ENCODE data around the gene ACTR1B.
"Not testable (repeated sequence)": the region's sequence is repeated elsewhere in the genome, so short reads cannot be mapped to it uniquely, and the experiment has no call there.

ACTR1B gene

GRCh38 chr2:97659256-97660043 is 4.4 kb downstream of the ACTR1B start:
- DNase-seq (ENCODE audit: low read depth in 2 of 2, low spot score in 1 of 2), result no peak

GRCh38 chr2:97658691-97659157 is 5.1 kb downstream of the ACTR1B start:
- no peak for DNase-seq (ENCODE audit: low read depth in 2 of 2, low spot score in 1 of 2)

- no peak for DNase-seq (ENCODE audit: low read depth in 2 of 2, low spot score in 1 of 2)
Observed at GRCh38 chr2:97657986-97658690, 5.7 kb downstream of the ACTR1B start.

GRCh38 chr2:97656905-97657587 is 6.8 kb downstream of the ACTR1B start:
- DNase-seq (ENCODE audit: low read depth in 2 of 2, low spot score in 1 of 2), result no peak

GRCh38 chr2:97656129-97656755 is 7.6 kb downstream of the ACTR1B start:
- DNase-seq (ENCODE audit: low read depth in 2 of 2, low spot score in 1 of 2), result no peak

GRCh38 chr2:97654791-97655190 is 9.1 kb downstream of the ACTR1B start:
- DNase-seq (ENCODE audit: low read depth in 2 of 2, low spot score in 1 of 2), result no peak

- no peak for DNase-seq (ENCODE audit: low read depth in 2 of 2, low spot score in 1 of 2)
Observed at GRCh38 chr2:97654309-97654708, 9.5 kb downstream of the ACTR1B start.

GRCh38 chr2:97653874-97654273 is 10.0 kb downstream of the ACTR1B start:
- DNase-seq (ENCODE audit: low read depth in 2 of 2, low spot score in 1 of 2), result no peak

GRCh38 chr2:97653473-97653872 is 10.4 kb downstream of the ACTR1B start:
- no peak for DNase-seq (ENCODE audit: low read depth in 2 of 2, low spot score in 1 of 2)

- no peak for DNase-seq (ENCODE audit: low read depth in 2 of 2, low spot score in 1 of 2)
Observed at GRCh38 chr2:97651114-97651513, 12.7 kb downstream of the ACTR1B start.

- no peak for DNase-seq (ENCODE audit: low read depth in 2 of 2, low spot score in 1 of 2)
Observed at GRCh38 chr2:97646977-97647376, 16.9 kb downstream of the ACTR1B start.

- peak; percentile 96 to 98 for DNase-seq (ENCODE audit: low read depth in 2 of 2, low spot score in 1 of 2)
Observed at GRCh38 chr2:97645695-97646629, 17.9 kb downstream of the ACTR1B start, which contains the start of gene COX5B. TSS of gene COX5B (plus strand) at chr2:97646062. CDS start at chr2:97646087, 25 bp downstream.

- DNase-seq (ENCODE audit: low read depth in 2 of 2, low spot score in 1 of 2), result no peak
Observed at GRCh38 chr2:97645112-97645694, 18.6 kb downstream of the ACTR1B start.

GRCh38 chr2:97644023-97644717 is 19.7 kb downstream of the ACTR1B start:
- DNase-seq (ENCODE audit: low read depth in 2 of 2, low spot score in 1 of 2), result no peak

- not testable (repeated sequence) for DNase-seq (ENCODE audit: low read depth in 2 of 2, low spot score in 1 of 2)
Observed at GRCh38 chr2:97626049-97626430, 37.8 kb downstream of the ACTR1B start.

GRCh38 chr2:97625354-97626048 is 38.3 kb downstream of the ACTR1B start:
- not testable (repeated sequence) for DNase-seq (ENCODE audit: low read depth in 2 of 2, low spot score in 1 of 2)

- DNase-seq (ENCODE audit: low read depth in 2 of 2, low spot score in 1 of 2), result not testable (repeated sequence)
Observed at GRCh38 chr2:97622976-97623375, 40.9 kb downstream of the ACTR1B start.

- not testable (repeated sequence) for DNase-seq (ENCODE audit: low read depth in 2 of 2, low spot score in 1 of 2)
Observed at GRCh38 chr2:97620492-97620891, 43.4 kb downstream of the ACTR1B start.
